Activated CD8-positive, alpha-beta T cell treated with anti-CD3 and anti-CD28 coated beads, Interleukin-2, amount 10 ng/mL, durations not matched to agents 7 days and 5 days (primary cell): Measurements from ENCODE around the gene ZSCAN31. TPM values are rescaled to one million over a fixed set of nuclear protein-coding genes. Genes with fewer than 3 reads are reported as not detected.

Experiments used
- ATAC-seq: fragments of 150-1000 bp; cut with Tn5 transposase; one replicate; pipeline ENCODE4 v1.10.0; 2021; ENCODE audit warnings: moderate library complexity
- CTCF ChIA-PET: fragments of 350-600 bp; sonication (Branson Sonifier 250); formaldehyde crosslinking; loops from one replicate; lab custom pipeline; 2021; ENCODE audit warnings: antibody characterized with exemption; lab: Charles Lee
- POLR2A ChIA-PET: fragments of 350-600 bp; sonication (Branson Sonifier 250); formaldehyde crosslinking; loops from one replicate; lab custom pipeline; 2021; ENCODE audit warnings: antibody characterized with exemption; lab: Charles Lee
- DNase-seq: peaks from one replicate; pipeline ENCODE4 v3.0.0-alpha.2; 2020
- H3K27ac Mint-ChIP-seq: one replicate; pipeline ENCODE4 v1.8.0; 2021; ENCODE audit warnings: mild to moderate bottlenecking, mixed read lengths
- H3K27me3 Mint-ChIP-seq: one replicate; pipeline ENCODE4 v1.8.0; 2021; ENCODE audit warnings: low read depth, mixed read lengths
- H3K36me3 Mint-ChIP-seq: one replicate; pipeline ENCODE4 v1.8.0; 2021; ENCODE audit warnings: low read depth, mixed read lengths
- H3K4me1 Mint-ChIP-seq: one replicate; pipeline ENCODE4 v1.8.0; 2021; ENCODE audit warnings: low read depth, mixed read lengths
- H3K4me3 Mint-ChIP-seq: one replicate; pipeline ENCODE4 v1.8.0; 2021; ENCODE audit warnings: mild to moderate bottlenecking, mixed read lengths
- H3K9me3 Mint-ChIP-seq: one replicate; pipeline ENCODE4 v1.8.0; 2022; ENCODE audit warnings: mixed read lengths; ENCODE audit not compliant: insufficient read depth
- total RNA-seq, 2 experiments: library from RNA; stranded (reverse); gene quantifications; one replicate each; pipeline ENCODE4 v1.2.3, GENCODE V29; 2021

The ZSCAN31 gene
- under 1 TPM; 0.68 to 0.78 TPM for total RNA-seq

DNA sequence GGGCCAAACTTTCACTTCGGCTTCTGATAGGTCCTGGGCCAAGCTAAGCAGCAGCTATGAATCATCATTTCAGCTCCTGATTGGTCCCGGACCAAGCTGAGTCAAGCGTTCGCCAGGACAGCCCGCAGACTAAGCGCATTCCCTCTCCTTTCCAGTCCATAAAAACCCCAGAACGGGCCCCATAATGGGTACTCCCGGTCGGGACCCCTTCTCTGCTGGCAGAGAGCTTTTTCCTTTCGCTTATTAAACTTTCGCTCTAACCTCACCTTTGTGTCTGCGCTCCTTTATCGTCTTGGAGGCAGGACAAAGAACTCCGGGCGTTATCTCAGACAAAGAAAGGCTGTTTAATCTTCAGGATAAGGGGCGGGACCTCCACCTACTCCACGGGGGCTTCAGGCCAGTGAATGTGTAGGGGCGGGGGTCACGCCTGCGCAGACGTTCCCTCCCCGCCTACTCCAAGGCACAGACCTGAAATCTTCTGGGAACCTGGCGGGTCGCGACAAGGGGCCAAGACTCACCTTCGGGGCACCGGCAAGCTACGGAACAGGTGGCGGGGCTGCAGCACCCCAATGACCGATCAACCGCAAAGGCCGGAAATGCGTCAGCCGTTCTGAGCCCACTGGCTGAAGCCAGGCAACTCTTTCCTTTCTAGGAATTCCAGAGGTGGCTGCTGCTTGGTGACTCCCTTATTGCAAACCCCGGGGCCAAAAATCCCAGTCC is at the start of gene ZSCAN31:
TSS of gene ZSCAN31 (minus strand) at position 585 of the 720 bp plus-strand sequence. CDS start 6,465 bp downstream, outside the sequence.
- Mint-ChIP-seq H3K4me3 (no peak within 1 kb of the TSS), H3K4me1 (peaks cover 2% of the 10 kb centered on the region), H3K9me3 (peaks cover 12% of the 10 kb centered on the region), H3K27me3 (no peaks in the 10 kb centered on the region), H3K36me3 (peaks cover 9% of the 10 kb centered on the region), H3K27ac (no peak within 1 kb of the TSS)
- ChIA-PET CTCF (interaction anchor here (0.7 to 1.6 kb wide), 7 partner anchors 15 to 231 kb away, joined by 3 to 5 read pairs (median 3); no protein-coding TSS in a partner anchor), POLR2A (interaction anchor here (0.6 to 2.6 kb wide), 14 partner anchors 8 to 517 kb away, joined by 3 to 13 read pairs (median 3); partner anchors contain the start of genes ZKSCAN3 and ZSCAN26)
- DNase-seq (peak; percentile 79), ATAC-seq (peak; percentile 91)

DNA sequence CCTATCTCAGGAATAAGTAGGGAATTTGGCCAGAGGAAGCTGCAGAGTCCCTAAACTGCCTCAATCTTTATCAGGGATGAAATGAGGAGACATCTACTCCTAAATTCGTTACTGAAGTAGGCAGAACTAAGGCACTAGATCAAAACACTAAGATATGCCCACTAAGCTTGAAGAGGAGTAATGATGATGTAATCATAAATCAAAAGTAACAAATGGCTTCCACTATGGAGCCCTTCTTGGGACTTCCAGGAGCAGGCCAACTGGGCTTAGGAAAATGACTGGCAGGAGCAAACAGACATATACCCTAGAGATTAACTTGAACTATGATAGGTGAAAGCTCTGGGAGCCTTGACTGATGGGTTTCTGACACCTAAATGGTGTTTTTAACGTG is 48.2 kb upstream of the ZSCAN31 start:
- DNase-seq: no peak
- ATAC-seq: no peak
- POLR2A ChIA-PET: interaction anchor here (1.6 kb wide), 1 partner anchor 41 kb away, joined by 5 read pairs; no protein-coding TSS in a partner anchor
- no peak overlapping the region for H3K4me3 Mint-ChIP-seq
- H3K27me3 Mint-ChIP-seq: no peaks in the 10 kb centered on the region
- peaks cover 17% of the 10 kb centered on the region for H3K4me1 Mint-ChIP-seq
- H3K36me3 Mint-ChIP-seq: peaks cover 93% of the 10 kb centered on the region
- H3K9me3 Mint-ChIP-seq: peaks cover 13% of the 10 kb centered on the region
- CTCF ChIA-PET: interaction anchor here (0.9 to 4.8 kb wide), 6 partner anchors 11 to 49 kb away, joined by 3 to 32 read pairs (median 3); partner anchors contain the start of genes ZSCAN12 and ZSCAN31
- no peak overlapping the region for H3K27ac Mint-ChIP-seq

DNA sequence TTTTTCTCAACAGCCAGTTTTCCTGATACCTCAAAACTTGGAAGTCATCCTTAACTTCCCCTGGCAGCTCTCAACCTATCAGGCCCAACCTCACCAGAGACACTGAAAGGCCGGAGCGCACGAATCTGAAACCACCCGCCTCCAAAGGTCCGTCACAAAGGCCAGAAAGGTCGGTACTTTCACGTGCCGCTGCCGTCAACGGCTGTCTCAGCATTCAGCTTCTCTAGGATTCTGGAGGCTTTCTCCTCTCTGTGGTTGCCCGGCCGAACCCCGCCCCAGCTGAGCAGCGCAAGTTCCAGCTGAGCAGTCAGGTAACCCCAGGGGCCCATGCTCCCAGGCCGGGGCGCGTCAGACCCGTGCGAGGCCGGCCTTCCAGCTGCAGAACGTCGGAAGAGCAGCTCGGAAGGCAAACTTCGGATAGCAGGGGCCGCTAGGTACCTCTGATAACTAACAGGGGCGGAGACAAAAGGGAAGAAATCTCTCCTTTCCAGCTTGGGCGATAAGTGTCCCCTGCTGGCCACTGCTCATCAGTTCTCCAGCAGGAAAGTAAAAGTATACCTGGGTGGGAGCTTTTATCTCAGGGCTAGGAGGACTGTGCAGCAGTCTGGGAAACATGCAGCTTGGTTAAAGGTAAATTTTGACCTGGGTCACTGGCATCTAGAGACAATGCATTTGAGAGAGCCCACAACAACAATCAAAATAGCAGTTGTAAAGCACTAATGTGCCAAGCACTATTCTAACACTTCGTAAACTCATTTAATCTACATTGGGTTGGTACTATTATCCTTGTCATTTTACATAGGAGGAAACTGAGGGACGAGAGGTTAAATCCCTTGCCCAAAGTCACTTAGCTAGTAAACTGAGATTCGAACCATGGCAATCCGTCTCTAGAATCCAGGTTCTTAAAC is 47.5 kb upstream of the ZSCAN31 start:
- CTCF ChIA-PET: interaction anchor here (0.8 to 4.8 kb wide), 9 partner anchors 11 to 131 kb away, joined by 3 to 32 read pairs (median 3); partner anchors contain the start of genes PGBD1, ZKSCAN4 and ZSCAN31
- Mint-ChIP-seq H3K4me3 (peak overlapping the region; percentile 16), H3K9me3 (peaks cover 14% of the 10 kb centered on the region), H3K27ac (no peak overlapping the region), H3K4me1 (peaks cover 15% of the 10 kb centered on the region), H3K36me3 (peaks cover 87% of the 10 kb centered on the region), H3K27me3 (no peaks in the 10 kb centered on the region)
- DNase-seq: peak; percentile 24
- POLR2A ChIA-PET: interaction anchor here (1.6 kb wide), 1 partner anchor 42 kb away, joined by 5 read pairs; no protein-coding TSS in a partner anchor
- no peak for ATAC-seq

DNA sequence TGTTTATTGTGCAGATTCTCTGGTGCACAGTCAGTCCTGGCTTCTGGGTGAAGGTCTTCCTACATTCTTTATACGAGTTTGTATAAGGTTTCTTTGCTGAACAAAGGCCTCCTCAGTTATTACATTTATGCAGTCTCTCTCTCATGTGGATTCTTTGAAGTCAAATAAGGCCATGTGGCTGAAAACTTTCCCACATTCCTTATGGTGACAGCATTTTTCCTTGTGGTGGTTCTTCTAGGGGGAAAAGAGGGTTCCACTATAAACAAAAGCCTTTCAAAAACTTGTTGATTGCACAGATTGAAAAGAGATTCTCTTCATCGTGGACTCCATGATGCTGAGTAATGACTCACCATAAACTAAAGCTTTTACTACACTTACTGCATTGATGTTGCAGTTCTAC is 44.4 kb upstream of the ZSCAN31 start:
- ChIA-PET CTCF (interaction anchor here (4.8 kb wide), 1 partner anchor 25 kb away, joined by 32 read pairs; no protein-coding TSS in a partner anchor), POLR2A (no interaction called here)
- Mint-ChIP-seq H3K27ac (no peak overlapping the region), H3K9me3 (peaks cover 17% of the 10 kb centered on the region), H3K36me3 (peaks cover 82% of the 10 kb centered on the region), H3K4me3 (no peak overlapping the region), H3K4me1 (peaks cover 14% of the 10 kb centered on the region), H3K27me3 (no peaks in the 10 kb centered on the region)
- ATAC-seq (no peak), DNase-seq (no peak)

DNA sequence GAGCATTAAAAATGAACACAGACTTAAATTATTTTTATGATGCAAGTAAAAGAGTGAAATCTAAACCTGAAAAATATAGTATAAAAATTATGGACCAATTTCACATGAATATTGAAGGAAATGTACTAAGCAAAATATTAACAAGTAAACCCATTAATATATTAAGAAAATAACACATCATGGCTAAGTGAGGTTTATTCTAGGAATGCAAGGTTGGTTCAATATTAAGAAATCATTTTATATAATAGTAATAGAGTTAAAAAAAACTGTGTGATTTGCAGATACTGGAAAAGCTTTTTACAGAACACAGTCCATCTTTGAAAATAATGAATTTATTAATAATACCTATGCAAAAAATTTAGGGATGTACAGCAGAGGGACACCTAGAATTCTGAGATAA is 42.7 kb upstream of the ZSCAN31 start:
- H3K4me1 Mint-ChIP-seq: peaks cover 6% of the 10 kb centered on the region
- H3K27me3 Mint-ChIP-seq: no peaks in the 10 kb centered on the region
- DNase-seq (no peak), ATAC-seq (no peak)
- H3K36me3 Mint-ChIP-seq: peaks cover 74% of the 10 kb centered on the region
- H3K9me3 Mint-ChIP-seq: peaks cover 17% of the 10 kb centered on the region
- H3K4me3 Mint-ChIP-seq: no peak overlapping the region
- CTCF ChIA-PET: no interaction called here
- POLR2A ChIA-PET: no interaction called here
- no peak overlapping the region for H3K27ac Mint-ChIP-seq

DNA sequence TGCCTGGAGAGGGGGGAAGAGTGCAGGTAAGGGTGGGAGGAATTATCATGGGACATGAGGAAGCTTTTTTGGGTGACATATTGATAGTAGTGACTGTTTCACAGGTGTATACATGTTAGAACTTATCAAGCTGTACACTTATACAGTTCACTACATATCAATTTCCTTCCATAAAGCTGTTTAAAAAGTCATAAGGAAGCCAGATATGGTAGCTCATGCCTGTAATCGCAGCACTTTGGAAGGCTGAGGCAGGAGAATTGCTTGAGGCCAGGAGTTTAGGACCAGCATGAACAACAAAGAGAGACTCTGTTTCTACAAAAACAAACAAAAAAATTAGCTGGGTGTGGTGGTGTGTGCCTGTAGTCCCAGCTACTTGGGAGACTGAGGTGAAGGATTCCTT is 41.9 kb upstream of the ZSCAN31 start:
- CTCF ChIA-PET: no interaction called here
- DNase-seq: no peak
- H3K9me3 Mint-ChIP-seq: peaks cover 14% of the 10 kb centered on the region
- H3K4me1 Mint-ChIP-seq: peaks cover 2% of the 10 kb centered on the region
- no peak overlapping the region for H3K27ac Mint-ChIP-seq
- ATAC-seq: no peak
- peaks cover 66% of the 10 kb centered on the region for H3K36me3 Mint-ChIP-seq
- H3K27me3 Mint-ChIP-seq: no peaks in the 10 kb centered on the region
- H3K4me3 Mint-ChIP-seq: no peak overlapping the region
- POLR2A ChIA-PET: no interaction called here

DNA sequence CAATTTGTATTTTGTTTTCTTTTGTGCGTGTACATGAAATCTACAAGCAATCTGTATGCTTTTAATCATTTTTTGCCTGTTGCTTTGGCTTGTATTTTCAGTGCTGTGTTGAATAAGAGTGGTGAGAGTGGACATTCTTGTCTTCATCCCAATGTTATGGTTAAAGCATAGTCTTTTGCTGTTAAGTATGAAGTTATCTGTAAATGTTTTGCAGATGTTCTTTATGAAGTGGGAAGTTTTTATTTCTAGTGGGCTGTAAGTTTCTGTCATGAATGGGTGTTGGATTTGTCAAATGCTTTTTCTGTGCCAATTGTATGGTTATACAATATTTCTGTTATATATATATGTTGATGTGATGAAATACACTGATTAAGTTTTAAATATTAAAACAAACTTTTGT is 38.0 kb upstream of the ZSCAN31 start:
- no peak overlapping the region for H3K27ac Mint-ChIP-seq
- ChIA-PET POLR2A (no interaction called here), CTCF (no interaction called here)
- H3K36me3 Mint-ChIP-seq: peaks cover 31% of the 10 kb centered on the region
- ATAC-seq (no peak), DNase-seq (no peak)
- H3K9me3 Mint-ChIP-seq: peaks cover 4% of the 10 kb centered on the region
- no peaks in the 10 kb centered on the region for H3K27me3 Mint-ChIP-seq
- no peak overlapping the region for H3K4me3 Mint-ChIP-seq
- H3K4me1 Mint-ChIP-seq: peaks cover 4% of the 10 kb centered on the region

DNA sequence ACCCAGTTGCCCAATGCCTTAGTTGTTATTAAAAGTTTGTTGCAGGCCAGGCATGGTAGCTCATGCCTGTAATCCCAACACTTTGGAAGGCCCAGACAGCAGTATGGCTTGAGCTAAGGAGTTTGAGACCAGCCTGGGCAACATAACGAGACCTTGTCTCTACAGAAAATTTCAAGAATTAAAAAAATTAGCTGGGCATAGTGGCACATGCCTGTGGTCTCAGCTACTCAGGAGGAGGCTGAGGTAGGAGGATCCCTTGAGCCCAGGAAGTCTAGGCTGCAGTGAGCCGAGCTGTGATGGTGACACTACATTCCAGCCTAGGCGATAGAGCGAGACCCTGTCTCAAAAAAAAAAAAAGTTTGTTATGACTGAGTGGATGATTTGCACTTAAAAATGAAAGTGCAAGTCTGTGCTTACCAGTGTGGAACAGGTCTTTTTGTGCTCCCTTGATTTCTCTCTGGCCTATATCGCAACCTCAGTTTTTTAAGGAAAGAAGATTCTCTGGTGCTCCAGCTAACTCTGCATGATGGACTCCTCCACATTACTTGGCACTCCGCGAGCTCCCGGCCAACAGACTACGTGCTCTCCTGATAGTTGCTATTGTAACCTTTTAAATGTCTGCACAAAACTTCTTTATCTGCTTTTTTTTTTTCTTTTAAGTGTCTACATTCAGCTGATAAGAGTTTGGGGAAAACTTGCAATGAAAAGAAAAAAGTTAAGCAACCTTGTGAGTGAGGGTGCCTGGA is 35.9 kb upstream of the ZSCAN31 start:
- ChIA-PET POLR2A (interaction anchor here (0.6 kb wide), 1 partner anchor 103 kb away, joined by 3 read pairs; no protein-coding TSS in a partner anchor), CTCF (interaction anchor here (0.8 to 2.1 kb wide), 3 partner anchors 15 to 91 kb away, joined by 3 to 13 read pairs (median 3); no protein-coding TSS in a partner anchor)
- H3K27ac Mint-ChIP-seq: peak overlapping the region; percentile 50
- H3K27me3 Mint-ChIP-seq: no peaks in the 10 kb centered on the region
- no peaks in the 10 kb centered on the region for H3K9me3 Mint-ChIP-seq
- peaks cover 20% of the 10 kb centered on the region for H3K36me3 Mint-ChIP-seq
- peaks cover 2% of the 10 kb centered on the region for H3K4me1 Mint-ChIP-seq
- ATAC-seq: no peak
- DNase-seq: no peak
- H3K4me3 Mint-ChIP-seq: no peak overlapping the region

DNA sequence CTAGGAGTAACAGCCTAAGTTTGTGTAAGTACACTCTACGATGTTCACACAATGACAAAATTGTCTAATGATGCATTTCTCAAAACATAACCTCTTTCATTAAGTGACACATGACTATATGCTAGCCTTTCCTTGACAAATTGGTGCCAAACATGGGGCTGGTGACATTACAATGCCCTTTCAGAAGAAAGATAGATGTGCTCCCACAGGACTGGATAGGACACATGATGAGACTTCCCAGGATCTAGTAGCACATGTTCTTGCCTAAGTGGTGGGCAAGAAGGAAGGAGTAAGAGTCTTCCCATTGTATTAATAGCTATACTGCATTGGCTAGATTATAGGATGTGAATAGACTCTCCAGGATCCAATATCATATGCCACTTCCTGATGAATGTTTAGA is 35.3 kb upstream of the ZSCAN31 start:
- Mint-ChIP-seq H3K36me3 (peaks cover 24% of the 10 kb centered on the region), H3K4me3 (no peak overlapping the region), H3K4me1 (peaks cover 2% of the 10 kb centered on the region), H3K27ac (no peak overlapping the region), H3K27me3 (no peaks in the 10 kb centered on the region), H3K9me3 (no peaks in the 10 kb centered on the region)
- DNase-seq (no peak), ATAC-seq (no peak)
- ChIA-PET CTCF (interaction anchor here (0.8 to 2.1 kb wide), 4 partner anchors 12 to 91 kb away, joined by 3 to 13 read pairs (median 3); no protein-coding TSS in a partner anchor), POLR2A (no interaction called here)

DNA sequence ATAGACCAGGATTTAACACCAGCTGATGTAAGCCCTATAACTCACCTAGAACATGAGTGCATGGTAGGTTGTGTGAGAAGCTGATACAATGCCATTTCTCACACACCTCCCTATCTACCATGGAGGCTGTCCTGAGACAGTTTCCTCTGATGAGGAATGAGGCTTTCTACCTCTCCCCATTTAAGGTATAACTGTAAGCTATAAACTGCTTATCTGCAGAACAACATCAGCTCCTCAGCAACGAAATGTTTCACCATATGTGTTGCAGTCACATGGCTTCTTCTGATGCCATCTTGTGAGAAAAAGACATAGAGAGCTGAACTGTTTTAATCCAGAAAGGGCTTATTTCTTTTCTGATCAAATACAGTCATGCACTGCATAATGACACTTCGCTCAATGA is 34.5 kb upstream of the ZSCAN31 start:
- DNase-seq: no peak
- Mint-ChIP-seq H3K4me1 (peaks cover 2% of the 10 kb centered on the region), H3K36me3 (peaks cover 24% of the 10 kb centered on the region), H3K27ac (no peak overlapping the region), H3K4me3 (no peak overlapping the region), H3K27me3 (no peaks in the 10 kb centered on the region), H3K9me3 (no peaks in the 10 kb centered on the region)
- ChIA-PET POLR2A (interaction anchor here (0.7 kb wide), 1 partner anchor 84 kb away, joined by 3 read pairs; no protein-coding TSS in a partner anchor), CTCF (interaction anchor here (1.2 to 2.1 kb wide), 2 partner anchors 12 to 15 kb away, joined by 3 to 13 read pairs; no protein-coding TSS in a partner anchor)
- no peak for ATAC-seq

DNA sequence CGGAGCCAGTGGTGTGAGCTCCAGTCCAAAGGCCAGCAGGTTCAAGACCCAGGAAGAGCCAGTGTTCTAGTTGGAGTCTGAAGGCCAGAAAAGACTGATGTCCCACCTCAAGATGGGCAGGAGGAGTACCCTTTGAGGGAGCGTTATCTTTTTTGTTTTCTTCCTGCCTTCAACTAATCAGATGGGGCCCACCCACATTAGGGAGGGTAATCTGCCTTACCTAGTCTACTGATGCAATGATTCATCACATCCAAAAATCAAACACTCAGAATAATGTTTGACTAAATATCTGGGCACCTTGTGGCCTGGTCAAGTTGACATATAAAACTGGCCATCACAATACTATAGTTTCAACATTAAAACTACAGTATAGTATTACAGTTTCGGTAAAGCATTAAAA is 33.5 kb upstream of the ZSCAN31 start:
- DNase-seq (no peak), ATAC-seq (no peak)
- CTCF ChIA-PET: no interaction called here
- Mint-ChIP-seq H3K9me3 (no peaks in the 10 kb centered on the region), H3K27ac (no peak overlapping the region), H3K4me3 (no peak overlapping the region), H3K27me3 (no peaks in the 10 kb centered on the region), H3K36me3 (peaks cover 24% of the 10 kb centered on the region), H3K4me1 (peaks cover 2% of the 10 kb centered on the region)
- POLR2A ChIA-PET: no interaction called here
